Measurements from ENCODE around the gene USP2.

DNA sequence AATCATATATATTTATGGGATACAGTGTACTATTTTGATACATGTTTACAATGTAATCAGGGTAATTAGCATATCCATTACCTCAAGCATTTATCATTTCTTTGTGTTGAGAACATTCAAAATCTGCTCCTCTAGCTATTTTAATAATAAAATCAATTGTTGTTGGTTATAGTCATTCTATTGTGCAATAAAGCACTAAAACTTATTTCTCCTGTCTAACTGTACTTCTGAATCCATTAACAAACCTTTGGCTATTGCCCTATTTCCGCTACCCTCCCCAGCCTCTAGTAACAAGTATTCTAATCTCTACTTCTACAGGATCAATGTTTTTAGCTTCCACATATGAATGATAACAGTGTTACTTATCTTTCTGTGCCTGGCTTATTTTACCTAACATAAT is 15.3 kb upstream of the USP2 start:
- TF ChIP-seq, protein P1, sequence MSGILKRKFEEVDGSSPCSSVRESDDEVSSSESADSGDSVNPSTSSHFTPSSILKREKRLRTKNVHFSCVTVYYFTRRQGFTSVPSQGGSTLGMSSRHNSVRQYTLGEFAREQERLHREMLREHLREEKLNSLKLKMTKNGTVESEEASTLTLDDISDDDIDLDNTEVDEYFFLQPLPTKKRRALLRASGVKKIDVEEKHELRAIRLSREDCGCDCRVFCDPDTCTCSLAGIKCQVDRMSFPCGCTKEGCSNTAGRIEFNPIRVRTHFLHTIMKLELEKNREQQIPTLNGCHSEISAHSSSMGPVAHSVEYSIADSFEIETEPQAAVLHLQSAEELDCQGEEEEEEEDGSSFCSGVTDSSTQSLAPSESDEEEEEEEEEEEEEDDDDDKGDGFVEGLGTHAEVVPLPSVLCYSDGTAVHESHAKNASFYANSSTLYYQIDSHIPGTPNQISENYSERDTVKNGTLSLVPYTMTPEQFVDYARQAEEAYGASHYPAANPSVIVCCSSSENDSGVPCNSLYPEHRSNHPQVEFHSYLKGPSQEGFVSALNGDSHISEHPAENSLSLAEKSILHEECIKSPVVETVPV (CRISPR knock-in tag; IDR thresholded peaks at IDR 0.05) = no peak
- TF ChIP-seq RARB (CRISPR knock-in tag; IDR thresholded peaks at IDR 0.05) (no peak), PATZ1 (CRISPR knock-in tag; IDR thresholded peaks at IDR 0.05; ENCODE audit: borderline replicate concordance) (no peak), PPARA (CRISPR knock-in tag; IDR thresholded peaks at IDR 0.05; ENCODE audit: borderline replicate concordance) (no peak), ARNTL (CRISPR knock-in tag; IDR thresholded peaks at IDR 0.05; ENCODE audit: borderline replicate concordance, low read depth) (no peak), SNAI2 (CRISPR knock-in tag; IDR thresholded peaks at IDR 0.05) (no peak), CREB5 (CRISPR knock-in tag; IDR thresholded peaks at IDR 0.05; ENCODE audit: low read depth) (no peak), TCF4 (CRISPR knock-in tag; IDR thresholded peaks at IDR 0.05; ENCODE audit: borderline replicate concordance) (no peak), BACH2 (CRISPR knock-in tag; IDR thresholded peaks at IDR 0.05; ENCODE audit: borderline replicate concordance) (no peak)

All from SK-N-SH treated with all-trans-retinoic acid at 6 μM for 48 hours (cell line).